NCI-H2107 (cell line): ENCODE measurements around the gene GPR153.
A peak's percentile ranks its signal among the peaks of the same experiment; 100 is the strongest.

Experiments
- DNase-seq: peaks from one replicate; lab custom pipeline; 2025; lab: John Stamatoyannopoulos, UW

GPR153 gene

GRCh38 chr1:6199298-6200187 is 61.4 kb downstream of the GPR153 start, which contains the start of gene RPL22:
Gene RPL22, minus strand, starts transcription at chr1:6199595. Its CDS starts 22 bp downstream, at chr1:6199573.
- peak; percentile 61 for DNase-seq

GRCh38 chr1:6198646-6199297 is 62.1 kb downstream of the GPR153 start:
- no peak for DNase-seq

- DNase-seq = no peak
Measured at GRCh38 chr1:6197746-6198427, 63.0 kb downstream of the GPR153 start.
